ENCODE data around the gene ASCC3.

ASCC3 gene

GRCh38 chr6:100461917-100462705 is 419.0 kb downstream of the ASCC3 start:
- DNase-seq, result no peak

- DNase-seq, result no peak
Observed at GRCh38 chr6:100461278-100461916, 419.7 kb downstream of the ASCC3 start.

GRCh38 chr6:100460650-100461204 is 420.4 kb downstream of the ASCC3 start:
- no peak for DNase-seq

GRCh38 chr6:100459592-100460184 is 421.4 kb downstream of the ASCC3 start:
- DNase-seq, result no peak

GRCh38 chr6:100458841-100459591 is 422.1 kb downstream of the ASCC3 start:
- DNase-seq, result no peak
